Colonic mucosa (tissue), 4 donors: ENCODE results near the gene MPO. TPM values are rescaled to one million over a fixed set of nuclear protein-coding genes. Genes with fewer than 3 reads are reported as not detected.

Source experiments
- DNase-seq: peaks from one replicate; pipeline ENCODE4 v3.0.0-alpha.2; 2020
- H3K27ac ChIP-seq: fragments of 200-600 bp; one replicate; pipeline ENCODE4 v1.8.0; 2021
- H3K27me3 ChIP-seq: fragments of 200-600 bp; one replicate; pipeline ENCODE4 v1.8.0; 2021
- H3K36me3 ChIP-seq: fragments of 200-600 bp; one replicate; pipeline ENCODE4 v1.8.0; 2021
- H3K4me1 ChIP-seq: fragments of 200-600 bp; one replicate; pipeline ENCODE4 v1.8.0; 2021; ENCODE audit warnings: mild to moderate bottlenecking
- H3K4me3 ChIP-seq: fragments of 200-600 bp; one replicate; pipeline ENCODE4 v1.8.0; 2021
- H3K9ac ChIP-seq, 2 donors: one replicate each; pipeline ENCODE4 v1.7.0; 2013; ENCODE audit warnings: control low read depth in 2 of 2, low read depth in 2 of 2, low read length in 2 of 2
- H3K9me3 ChIP-seq: fragments of 200-600 bp; one replicate; pipeline ENCODE4 v1.8.0; 2021
- intact Hi-C: fragments of 100-400 bp; cut with DNase I; formaldehyde crosslinking; loops from one replicate; pipeline ENCODE4 v1.14.1; 2022
- total RNA-seq, 2 donors: library from RNA; stranded (reverse); fragmentation: NEBNext Ultra II Directional in 1 of 2; extraction: Animal tissue kit (Norgen Biotek cat#: 25700) in 1 of 2; gene quantifications; one replicate each; pipeline ENCODE4 v1.2.1, GENCODE V29; 2021
- TF ChIP-seq, protein P1 (sequence below): fragments of 200-600 bp; IDR thresholded peaks from one replicate; pipeline ENCODE4 v1.8.0; 2022; ENCODE audit warnings: antibody characterized with exemption, mild to moderate bottlenecking
- donor health status: healthy.
- donor health status: DM: no; HTN: no; CAD: no.
- donor health status: DM: no; HTN: no; CAD: no.

The MPO gene
- total RNA-seq, 2 donors from 2014 or later = not detected

DNA sequence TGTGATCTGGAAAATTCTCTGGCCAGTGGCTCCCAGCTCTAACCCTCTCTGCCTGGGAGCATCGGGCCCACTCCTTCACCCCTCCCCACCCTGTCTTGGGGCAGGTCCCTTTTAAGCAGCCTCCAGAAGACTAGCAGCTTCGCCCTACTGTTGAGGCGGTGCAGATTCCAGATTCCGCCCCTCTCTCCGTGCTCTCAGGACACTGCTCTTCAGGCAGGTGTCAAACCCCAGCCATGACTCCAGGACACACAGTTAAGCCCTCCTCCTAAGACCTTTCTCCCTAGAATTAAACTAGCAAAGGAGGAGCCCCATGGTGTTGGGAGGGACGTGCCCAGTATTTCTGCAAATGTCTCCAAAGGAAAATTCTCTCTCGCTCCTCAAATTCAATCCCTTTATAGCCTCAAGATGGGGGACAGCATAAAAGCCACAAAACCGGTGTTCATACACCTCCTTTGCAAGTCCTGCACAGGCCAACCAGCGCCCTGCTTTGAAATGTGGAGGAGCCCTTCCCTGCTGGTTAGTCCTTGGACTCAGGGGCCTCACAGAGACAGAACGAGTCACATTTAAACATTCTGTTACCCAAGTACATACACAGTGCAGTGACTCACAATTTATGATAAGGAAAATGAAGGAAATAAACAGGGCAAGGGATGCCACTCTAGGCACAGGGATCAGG lies 35.2 kb downstream of the MPO start:
- Histone ChIP-seq H3K4me3 (no peak overlapping the region), H3K36me3 (no peaks in the 10 kb centered on the region), H3K27ac (no peak overlapping the region), H3K4me1 (peaks cover 7% of the 10 kb centered on the region), H3K9me3 (no peaks in the 10 kb centered on the region), H3K27me3 (no peaks in the 10 kb centered on the region), H3K9ac (no peak overlapping the region)
- no peak for DNase-seq
- TF ChIP-seq, protein P1, sequence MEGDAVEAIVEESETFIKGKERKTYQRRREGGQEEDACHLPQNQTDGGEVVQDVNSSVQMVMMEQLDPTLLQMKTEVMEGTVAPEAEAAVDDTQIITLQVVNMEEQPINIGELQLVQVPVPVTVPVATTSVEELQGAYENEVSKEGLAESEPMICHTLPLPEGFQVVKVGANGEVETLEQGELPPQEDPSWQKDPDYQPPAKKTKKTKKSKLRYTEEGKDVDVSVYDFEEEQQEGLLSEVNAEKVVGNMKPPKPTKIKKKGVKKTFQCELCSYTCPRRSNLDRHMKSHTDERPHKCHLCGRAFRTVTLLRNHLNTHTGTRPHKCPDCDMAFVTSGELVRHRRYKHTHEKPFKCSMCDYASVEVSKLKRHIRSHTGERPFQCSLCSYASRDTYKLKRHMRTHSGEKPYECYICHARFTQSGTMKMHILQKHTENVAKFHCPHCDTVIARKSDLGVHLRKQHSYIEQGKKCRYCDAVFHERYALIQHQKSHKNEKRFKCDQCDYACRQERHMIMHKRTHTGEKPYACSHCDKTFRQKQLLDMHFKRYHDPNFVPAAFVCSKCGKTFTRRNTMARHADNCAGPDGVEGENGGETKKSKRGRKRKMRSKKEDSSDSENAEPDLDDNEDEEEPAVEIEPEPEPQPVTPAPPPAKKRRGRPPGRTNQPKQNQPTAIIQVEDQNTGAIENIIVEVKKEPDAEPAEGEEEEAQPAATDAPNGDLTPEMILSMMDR = no peak
- intact Hi-C loops = no loop called here

DNA sequence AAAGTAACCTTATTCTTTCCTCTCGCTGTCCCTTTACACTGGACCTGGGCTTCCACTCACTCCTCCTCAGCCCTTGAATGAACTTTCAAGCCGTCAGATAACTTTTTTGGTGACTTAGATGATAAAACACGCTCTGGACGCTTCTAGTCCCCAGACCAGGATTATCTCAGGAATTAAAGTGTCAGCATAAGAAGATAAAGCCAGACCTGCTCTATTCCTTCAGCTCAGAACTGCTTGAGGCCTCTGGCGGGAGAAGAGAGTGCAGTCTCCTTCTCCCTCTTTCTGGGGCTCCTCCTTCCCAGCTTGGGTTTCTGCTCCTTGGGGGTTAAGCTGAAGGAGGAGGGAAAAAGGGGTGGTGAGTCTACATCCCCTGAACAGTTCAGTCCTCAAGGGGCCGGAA lies 35.8 kb downstream of the MPO start:
- Histone ChIP-seq H3K36me3 (no peaks in the 10 kb centered on the region), H3K4me3 (no peak overlapping the region), H3K27me3 (no peaks in the 10 kb centered on the region), H3K4me1 (peaks cover 7% of the 10 kb centered on the region), H3K9me3 (no peaks in the 10 kb centered on the region), H3K27ac (no peak overlapping the region), H3K9ac (no peak overlapping the region)
- no peak for DNase-seq
- TF ChIP-seq, protein P1 = no peak
- intact Hi-C loops = no loop called here

DNA sequence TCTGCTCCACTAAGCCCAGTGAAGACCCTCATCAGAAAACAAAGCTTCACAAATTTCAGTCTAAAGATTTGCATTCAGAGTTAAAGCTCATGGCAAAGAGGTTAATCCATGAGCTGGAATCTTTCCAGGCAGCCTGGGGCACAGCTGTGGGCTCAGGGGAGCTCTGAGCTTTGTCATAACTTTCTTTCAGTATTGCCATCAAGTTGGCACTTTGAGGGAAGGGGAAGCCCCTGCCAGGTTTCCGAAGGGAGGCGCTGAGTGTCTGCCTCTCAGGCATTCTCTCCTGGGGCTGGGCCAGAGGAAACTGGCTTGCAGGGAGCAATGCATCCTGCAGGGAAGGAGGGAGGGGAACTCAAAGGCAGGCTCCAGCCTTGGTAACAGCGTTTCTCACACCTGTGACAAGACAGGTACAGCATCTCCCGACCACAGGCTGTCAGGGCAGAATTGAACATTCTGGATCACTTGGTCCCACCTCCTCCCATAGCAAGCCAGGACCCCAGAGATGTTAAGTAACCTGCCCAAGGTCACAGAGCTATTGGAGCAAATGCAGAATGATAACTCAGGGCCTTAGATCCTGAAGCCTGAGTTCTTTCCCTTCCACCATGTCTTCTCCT lies 38.5 kb downstream of the MPO start:
- no peak for DNase-seq
- intact Hi-C loops = no loop called here
- no peaks in the 10 kb centered on the region for H3K27me3 ChIP-seq

DNA sequence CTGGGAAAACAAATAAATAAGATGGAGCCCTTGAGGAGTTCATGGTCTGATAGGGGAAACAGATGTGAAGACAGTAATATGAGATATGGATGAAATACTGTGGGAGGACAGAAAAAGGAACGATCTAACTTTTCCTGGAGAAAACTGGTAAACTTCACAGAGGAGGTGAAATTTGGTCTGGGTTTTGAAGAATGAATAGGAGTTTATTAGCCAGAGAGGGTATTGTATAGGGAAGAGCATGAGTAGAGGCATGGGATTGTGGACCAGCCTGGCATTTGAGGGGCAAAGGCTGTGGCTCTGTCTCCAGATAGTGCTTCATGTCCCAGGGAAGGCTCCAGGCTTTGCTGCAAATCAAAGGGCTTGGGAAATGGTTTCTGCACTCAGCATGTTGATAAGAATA lies 40.7 kb downstream of the MPO start:
- H3K27me3 ChIP-seq = no peaks in the 10 kb centered on the region
- H3K36me3 ChIP-seq = no peaks in the 10 kb centered on the region
- DNase-seq = no peak
- no peaks in the 10 kb centered on the region for H3K4me1 ChIP-seq
- intact Hi-C loops = no loop called here
- no peaks in the 10 kb centered on the region for H3K9me3 ChIP-seq
- no peak overlapping the region for H3K4me3 ChIP-seq
- TF ChIP-seq, protein P1 = no peak
- H3K9ac ChIP-seq = no peak overlapping the region
- no peak overlapping the region for H3K27ac ChIP-seq

More for the DNA sequence above, 38.5 kb downstream of the MPO start:
- no peak overlapping the region for H3K4me3 ChIP-seq
- H3K9me3 ChIP-seq = no peaks in the 10 kb centered on the region
- no peak overlapping the region for H3K27ac ChIP-seq
- TF ChIP-seq, protein P1 = no peak
- no peaks in the 10 kb centered on the region for H3K4me1 ChIP-seq
- no peak overlapping the region for H3K9ac ChIP-seq
- no peaks in the 10 kb centered on the region for H3K36me3 ChIP-seq

DNA sequence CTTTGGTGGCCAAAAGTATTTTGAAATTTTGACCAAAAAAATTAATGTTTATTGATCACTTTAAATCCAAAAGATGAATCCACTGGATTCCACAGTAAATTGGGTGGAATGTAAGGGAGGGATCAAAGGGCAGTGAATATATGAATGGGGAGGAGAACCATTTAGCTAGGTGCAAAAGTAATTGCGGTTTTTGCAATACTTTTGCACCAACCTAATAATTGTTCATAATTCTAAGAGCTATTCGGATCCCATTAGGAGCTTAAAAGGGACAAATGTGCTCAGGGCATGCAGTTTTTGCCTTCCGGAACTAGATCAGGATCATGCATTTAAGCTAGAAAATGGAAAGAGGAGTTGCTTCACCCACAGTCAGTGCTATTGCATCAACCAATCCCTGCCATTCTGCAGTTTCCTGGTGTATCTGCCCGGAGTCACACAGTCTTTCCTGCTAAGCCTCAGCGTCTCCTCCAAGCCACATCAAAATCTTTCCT lies 42.5 kb downstream of the MPO start, which contains the start of gene LPO:
Gene LPO (plus strand): TSS at position 438 of the 488 bp plus-strand sequence. CDS start 4,396 bp downstream, outside the sequence.
- Histone ChIP-seq H3K27ac (no peak within 1 kb of the TSS), H3K27me3 (no peaks in the 10 kb centered on the region), H3K4me1 (no peaks in the 10 kb centered on the region), H3K9me3 (no peaks in the 10 kb centered on the region), H3K36me3 (no peaks in the 10 kb centered on the region), H3K4me3 (no peak within 1 kb of the TSS), H3K9ac (no peak within 1 kb of the TSS)
- intact Hi-C loops = no loop called here
- TF ChIP-seq, protein P1 = no peak
- DNase-seq = no peak
